Cardiac fibroblast (primary cell): Measurements from ENCODE around the gene PPP1R14D.

Source experiments
- DNase-seq, 2 donors: peaks; one replicate each; pipeline versions ENCODE4 v3.0.0 to v3.0.0-alpha.2; 2010; ENCODE audit warnings: low read depth in 2 of 2
- H3K4me3 ChIP-seq, 2 donors: replicated peaks in 1 of 2; 1 replicate in 1 of 2; 2 replicates in 1 of 2; pipeline ENCODE4 v1.5.1; 2011; ENCODE audit warnings: low read depth in 2 of 2, low read length in 2 of 2, mild to moderate bottlenecking in 2 of 2, moderate library complexity in 1 of 2
- CTCF ChIP-seq: IDR thresholded peaks from one replicate; pipeline ENCODE4 v1.5.1; 2011; ENCODE audit warnings: low read depth, mild to moderate bottlenecking, low read length, inconsistent platforms

Gene PPP1R14D, protein sequence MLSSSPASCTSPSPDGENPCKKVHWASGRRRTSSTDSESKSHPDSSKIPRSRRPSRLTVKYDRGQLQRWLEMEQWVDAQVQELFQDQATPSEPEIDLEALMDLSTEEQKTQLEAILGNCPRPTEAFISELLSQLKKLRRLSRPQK

DNA sequence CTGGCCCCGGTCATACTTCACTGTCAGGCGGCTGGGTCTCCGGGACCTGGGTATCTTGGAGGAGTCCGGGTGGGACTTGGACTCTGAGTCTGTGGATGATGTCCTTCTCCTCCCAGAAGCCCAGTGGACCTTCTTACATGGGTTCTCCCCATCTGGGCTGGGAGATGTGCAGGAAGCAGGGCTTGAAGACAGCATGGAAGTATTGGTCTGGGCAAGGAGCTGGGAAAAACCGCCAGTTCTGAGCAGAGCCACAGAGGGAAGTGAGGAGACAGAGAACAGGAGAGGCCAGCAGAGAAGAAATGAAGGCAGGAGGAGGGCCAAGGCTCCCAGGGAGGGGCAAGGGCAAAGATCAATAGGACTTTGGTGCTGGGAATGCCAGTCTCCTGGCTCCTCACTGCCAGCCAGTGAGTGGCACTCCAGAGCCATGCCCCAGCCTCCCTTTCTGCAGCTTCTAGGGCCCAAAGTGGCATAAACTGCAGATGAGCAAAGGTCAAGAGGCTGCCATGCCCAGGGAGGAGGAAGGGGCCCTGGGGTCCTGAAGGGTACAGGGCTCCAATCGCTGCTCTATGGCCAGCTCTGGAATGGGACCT is at the start of gene PPP1R14D:
PPP1R14D (minus strand) TSS at position 262 of the 590 bp plus-strand sequence; CDS start at position 195, 67 bp downstream.
- no peak for TF ChIP-seq CTCF
- no peak for DNase-seq
- H3K4me3 ChIP-seq = no peak within 1 kb of the TSS

GRCh38 chr15:40877694-40878093 is 49.2 kb upstream of the PPP1R14D start:
- TF ChIP-seq CTCF = no peak
- H3K4me3 ChIP-seq = no peak overlapping the region
- DNase-seq = no peak

DNA sequence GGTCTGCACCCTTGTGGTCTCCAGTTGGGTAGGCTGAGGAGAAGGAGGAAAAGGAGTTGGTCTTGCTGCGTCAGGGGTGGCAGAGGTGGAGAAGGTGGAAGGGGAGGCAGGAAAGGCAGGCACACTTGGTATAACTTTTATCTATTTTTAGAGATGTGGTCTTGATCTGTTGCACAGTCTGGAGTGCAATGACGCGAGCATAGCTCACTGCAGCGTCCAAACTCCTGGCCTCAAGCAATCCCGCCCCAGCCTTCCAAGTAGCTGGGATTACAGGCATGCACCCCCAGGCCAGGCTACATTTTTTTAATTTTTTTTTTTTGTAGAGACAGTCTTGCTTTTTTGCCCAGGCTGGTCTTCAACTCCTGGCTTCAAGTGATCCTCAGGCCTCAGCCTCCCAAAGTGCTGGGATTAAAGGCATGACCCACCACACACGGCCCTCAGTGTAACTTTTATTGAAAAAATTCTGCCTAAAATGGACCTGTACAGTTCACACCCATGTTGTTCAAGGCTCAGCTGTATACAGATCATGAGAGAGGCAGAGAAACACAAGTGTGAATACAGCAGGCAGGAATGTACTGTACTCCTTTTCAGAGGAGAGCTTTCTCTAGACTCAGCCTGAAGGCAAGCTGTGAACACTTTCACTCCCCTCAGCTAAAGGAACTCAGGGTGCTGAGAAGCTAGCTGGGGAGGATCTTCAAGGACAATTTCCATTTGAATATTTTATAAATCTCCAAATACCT is 47.7 kb upstream of the PPP1R14D start:
- DNase-seq = no peak
- no peak overlapping the region for H3K4me3 ChIP-seq
- TF ChIP-seq CTCF = no peak

DNA sequence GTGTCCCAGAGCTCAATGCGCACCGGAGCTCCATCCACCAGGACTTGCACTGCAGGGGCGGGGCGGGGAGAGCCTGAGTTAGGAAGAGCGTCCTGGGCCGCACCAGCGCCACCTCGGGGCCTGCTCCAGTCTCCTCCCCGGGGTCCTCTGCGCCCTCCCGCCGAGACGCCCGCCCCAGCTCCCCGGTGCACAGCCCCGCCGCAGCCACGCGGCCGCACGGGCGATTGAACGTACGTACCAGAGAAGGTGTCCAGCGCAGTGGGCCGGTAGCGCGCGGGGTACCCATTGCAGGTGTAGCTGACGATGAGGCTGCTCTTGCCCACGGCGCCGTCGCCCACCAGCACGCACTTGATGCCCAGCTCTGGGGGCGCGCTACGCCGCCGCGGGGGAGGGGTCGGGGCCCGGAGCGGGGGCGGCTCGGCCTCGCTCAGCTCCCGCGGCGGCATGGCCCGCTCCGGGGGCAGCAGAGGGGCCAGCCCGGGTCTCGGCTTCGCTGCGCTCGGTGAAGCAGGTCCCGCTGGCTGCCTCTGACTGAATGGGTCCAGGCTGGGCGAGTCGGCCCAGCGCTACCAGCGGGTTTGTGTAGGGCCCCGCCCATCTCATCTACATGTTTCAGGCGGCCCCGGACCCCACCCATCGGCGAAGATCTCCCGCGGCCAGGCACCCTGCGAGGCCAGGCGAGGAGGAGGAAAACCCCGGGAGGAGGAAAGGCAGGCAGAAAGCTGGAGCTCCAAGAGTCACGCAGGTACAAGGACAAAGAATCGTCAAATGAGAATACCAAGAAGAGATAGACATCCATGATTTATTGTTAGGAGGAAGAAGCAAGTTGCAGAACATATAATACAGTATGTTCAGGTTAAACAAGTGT is 45.4 kb upstream of the PPP1R14D start, which contains the start of gene RHOV:
RHOV (minus strand) TSS at position 541 of the 868 bp plus-strand sequence; CDS start at position 446, 95 bp downstream.
- H3K4me3 ChIP-seq = peak within 1 kb of the TSS; percentile 35 to 51
- no peak for TF ChIP-seq CTCF
- peak; percentile 35 to 46 for DNase-seq

GRCh38 chr15:40872791-40873693 is 44.5 kb upstream of the PPP1R14D start:
- DNase-seq = no peak
- no peak for TF ChIP-seq CTCF
- H3K4me3 ChIP-seq = peak overlapping the region; percentile 35 to 51
